Measurements from ENCODE around the gene PRXL2A.

DNA sequence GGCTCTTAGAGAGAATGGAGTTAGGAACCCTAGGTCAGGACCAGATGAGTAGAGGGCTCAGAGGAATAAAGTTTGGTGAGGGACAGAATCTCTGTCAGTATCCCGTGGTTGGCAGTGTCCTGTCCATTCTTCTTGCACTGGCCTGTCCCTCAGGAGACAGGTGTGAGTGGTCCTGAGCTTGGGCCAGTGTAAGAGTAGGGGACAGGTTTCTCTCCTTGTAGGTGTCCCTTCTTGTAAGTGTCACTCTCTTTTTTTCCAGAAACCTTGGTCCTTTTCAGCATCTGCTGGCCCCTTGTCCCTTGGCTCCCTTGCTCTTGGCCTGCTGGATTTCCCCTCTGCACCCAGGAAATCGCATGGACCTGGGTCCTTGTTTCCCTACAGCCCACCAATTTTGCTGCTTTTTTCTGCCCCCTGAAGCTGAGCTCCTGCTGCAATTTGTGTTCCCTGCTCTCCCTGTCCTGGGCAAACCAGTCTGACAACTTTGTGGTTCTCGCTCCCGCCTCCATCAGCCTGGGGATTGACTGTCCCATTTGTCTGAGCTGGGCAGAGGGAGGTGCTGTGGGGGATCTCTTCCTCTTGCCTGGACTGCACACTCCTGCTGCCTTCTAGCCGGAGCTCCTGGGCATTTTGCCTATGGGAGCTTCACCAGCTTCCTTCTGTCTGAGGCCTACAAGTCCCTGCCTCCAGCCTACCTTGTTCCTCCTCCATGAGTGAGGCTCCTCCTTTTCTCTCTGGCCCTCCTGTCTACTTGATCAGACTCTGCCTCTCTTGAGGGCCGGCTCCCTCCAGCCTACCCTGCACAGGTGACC lies 52.3 kb downstream of the PRXL2A start:
- TF ChIP-seq SMC3 (IDR thresholded peaks at IDR 0.05; ENCODE audit: low read depth, low read length): no peak
- TF ChIP-seq, protein P1, sequence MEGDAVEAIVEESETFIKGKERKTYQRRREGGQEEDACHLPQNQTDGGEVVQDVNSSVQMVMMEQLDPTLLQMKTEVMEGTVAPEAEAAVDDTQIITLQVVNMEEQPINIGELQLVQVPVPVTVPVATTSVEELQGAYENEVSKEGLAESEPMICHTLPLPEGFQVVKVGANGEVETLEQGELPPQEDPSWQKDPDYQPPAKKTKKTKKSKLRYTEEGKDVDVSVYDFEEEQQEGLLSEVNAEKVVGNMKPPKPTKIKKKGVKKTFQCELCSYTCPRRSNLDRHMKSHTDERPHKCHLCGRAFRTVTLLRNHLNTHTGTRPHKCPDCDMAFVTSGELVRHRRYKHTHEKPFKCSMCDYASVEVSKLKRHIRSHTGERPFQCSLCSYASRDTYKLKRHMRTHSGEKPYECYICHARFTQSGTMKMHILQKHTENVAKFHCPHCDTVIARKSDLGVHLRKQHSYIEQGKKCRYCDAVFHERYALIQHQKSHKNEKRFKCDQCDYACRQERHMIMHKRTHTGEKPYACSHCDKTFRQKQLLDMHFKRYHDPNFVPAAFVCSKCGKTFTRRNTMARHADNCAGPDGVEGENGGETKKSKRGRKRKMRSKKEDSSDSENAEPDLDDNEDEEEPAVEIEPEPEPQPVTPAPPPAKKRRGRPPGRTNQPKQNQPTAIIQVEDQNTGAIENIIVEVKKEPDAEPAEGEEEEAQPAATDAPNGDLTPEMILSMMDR (IDR thresholded peaks at IDR 0.05): no peak

Data from SK-N-SH (cell line).